AG10803 (cell line): ENCODE measurements around the gene HABP2.

Experiments used
- DNase-seq: peaks from one replicate; pipeline ENCODE4 v3.0.0; 2010; ENCODE audit warnings: low read depth
- H3K4me3 ChIP-seq: 2 replicates; pipeline ENCODE4 v1.5.1; 2011; ENCODE audit warnings: mild to moderate bottlenecking, low read length, control low read depth
- TF ChIP-seq, protein P1 (sequence below): conservative IDR thresholded peaks from 2 replicates; pipeline ENCODE4 v1.5.1; 2011; ENCODE audit warnings: mild to moderate bottlenecking, low read length, control low read depth, inconsistent platforms

HABP2 gene

DNA sequence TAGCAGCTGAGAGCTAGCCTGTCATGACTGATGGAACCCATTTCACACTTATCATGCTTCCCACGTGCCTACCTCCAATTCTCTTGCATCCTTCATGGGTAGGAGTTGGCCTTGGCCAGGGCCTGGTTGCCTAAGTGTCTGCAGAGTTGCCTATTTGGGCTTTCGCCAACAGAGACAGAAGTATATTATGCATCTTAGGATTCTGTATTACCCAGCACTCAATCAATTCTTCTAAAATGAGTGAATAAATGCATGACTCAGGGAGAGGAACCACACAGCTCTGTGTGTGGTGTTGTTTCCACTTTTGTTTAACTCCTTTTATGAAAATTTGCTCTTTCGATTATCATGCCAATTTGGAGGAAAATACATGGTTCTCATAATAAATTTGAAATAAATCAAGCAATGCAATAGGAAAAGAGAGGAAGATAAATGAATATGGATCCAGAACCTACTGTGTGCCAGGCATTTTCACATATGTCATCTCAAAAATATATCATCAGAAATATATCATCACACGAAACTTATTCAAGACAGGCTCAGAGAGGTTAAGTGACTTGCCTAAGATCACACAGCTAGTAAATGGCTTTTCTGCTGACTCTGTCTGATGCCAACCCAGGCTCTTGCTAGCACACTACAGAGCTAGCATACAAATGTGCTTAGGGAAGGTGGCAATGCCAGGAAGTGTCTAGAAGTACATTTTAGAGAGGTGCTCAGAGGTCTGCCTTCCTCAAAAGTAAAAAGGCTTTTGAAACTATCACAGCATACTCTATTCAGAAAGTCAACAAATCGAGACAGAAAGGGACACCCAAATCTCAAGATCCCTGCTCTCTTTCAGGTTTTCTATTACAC is 9.5 kb upstream of the HABP2 start:
- DNase-seq, result no peak
- no peak overlapping the region for H3K4me3 ChIP-seq
- TF ChIP-seq, protein P1, sequence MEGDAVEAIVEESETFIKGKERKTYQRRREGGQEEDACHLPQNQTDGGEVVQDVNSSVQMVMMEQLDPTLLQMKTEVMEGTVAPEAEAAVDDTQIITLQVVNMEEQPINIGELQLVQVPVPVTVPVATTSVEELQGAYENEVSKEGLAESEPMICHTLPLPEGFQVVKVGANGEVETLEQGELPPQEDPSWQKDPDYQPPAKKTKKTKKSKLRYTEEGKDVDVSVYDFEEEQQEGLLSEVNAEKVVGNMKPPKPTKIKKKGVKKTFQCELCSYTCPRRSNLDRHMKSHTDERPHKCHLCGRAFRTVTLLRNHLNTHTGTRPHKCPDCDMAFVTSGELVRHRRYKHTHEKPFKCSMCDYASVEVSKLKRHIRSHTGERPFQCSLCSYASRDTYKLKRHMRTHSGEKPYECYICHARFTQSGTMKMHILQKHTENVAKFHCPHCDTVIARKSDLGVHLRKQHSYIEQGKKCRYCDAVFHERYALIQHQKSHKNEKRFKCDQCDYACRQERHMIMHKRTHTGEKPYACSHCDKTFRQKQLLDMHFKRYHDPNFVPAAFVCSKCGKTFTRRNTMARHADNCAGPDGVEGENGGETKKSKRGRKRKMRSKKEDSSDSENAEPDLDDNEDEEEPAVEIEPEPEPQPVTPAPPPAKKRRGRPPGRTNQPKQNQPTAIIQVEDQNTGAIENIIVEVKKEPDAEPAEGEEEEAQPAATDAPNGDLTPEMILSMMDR, result no peak

DNA sequence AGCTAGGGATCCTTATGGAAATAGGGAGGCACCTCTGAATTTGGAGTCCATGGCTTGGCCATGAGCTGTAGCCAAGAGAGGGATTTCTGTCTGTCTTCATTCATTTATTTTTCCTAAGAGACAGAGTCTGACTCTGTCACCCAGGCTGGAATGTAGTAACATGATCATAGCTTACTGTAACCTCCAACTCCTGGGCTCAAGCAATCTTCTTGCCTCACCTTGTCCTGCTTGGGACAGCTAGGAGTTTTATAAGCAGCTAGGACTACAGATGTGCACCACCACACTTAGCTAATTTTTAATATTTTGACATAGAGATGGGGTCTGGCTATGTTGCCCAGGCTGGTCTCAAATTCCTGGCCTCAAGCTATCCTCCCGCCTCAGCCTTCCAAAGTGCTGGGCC is 8.5 kb upstream of the HABP2 start:
- H3K4me3 ChIP-seq, result no peak overlapping the region
- TF ChIP-seq, protein P1, result no peak
- DNase-seq, result no peak

DNA sequence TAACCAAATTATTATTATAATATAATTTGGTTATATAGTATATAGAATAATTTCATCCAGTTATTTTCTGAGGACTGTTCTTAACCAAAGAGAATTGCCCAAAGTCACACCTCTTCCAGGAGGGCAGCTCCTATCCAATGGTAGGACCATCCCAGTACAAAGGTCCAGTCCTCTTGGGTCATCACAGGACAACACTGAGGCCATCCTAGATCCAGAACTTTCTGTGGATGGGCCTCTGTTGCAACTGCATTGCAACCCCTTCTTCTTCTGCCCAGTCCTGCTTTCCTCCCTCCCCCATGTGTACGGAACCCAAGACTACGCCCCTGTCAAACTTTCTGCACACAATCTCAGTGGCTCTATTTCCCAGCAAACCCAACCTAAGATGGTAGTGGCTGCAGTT is 5.4 kb upstream of the HABP2 start:
- TF ChIP-seq, protein P1, result no peak
- no peak for DNase-seq
- no peak overlapping the region for H3K4me3 ChIP-seq

DNA sequence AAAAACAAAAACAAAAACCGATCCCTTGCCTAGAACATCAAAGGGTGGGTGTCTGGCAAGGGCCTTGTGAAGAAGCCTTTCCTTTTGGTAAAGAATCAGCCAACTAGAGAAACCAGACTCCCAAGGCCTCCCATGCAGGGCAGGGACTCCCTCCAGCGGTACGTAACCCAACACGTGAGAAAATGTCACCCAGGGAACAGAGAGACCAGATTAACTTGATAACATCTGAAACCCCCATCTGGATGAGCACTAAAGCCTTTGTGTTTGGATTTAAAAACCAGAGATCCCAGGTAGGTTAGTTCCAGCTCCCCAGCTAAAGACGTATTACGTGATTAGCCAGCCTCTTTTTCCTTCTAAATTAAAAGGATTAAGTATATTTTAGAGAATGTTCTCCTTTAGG is 3.0 kb upstream of the HABP2 start:
- no peak for DNase-seq
- TF ChIP-seq, protein P1, result no peak
- no peak overlapping the region for H3K4me3 ChIP-seq

DNA sequence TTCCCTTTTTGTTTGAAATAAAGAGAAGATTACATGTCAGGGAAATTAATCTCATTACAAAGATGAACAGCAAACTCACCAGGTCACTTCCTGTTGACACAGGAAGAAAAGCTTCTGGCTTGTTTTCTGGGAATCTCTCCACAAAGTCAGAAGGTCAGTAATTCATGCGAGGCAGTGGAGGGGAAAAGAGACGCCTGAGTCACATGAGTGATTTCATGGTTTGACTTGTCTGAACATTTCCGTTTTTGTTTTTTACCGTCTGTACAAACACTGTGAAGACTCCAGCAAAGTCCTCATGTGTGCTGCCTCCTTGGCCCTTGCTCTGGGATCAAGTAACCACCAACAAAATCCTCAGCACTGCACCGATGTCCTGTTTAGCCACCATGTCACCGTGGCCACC is 2.5 kb upstream of the HABP2 start:
- H3K4me3 ChIP-seq, result no peak overlapping the region
- TF ChIP-seq, protein P1, result no peak
- no peak for DNase-seq

DNA sequence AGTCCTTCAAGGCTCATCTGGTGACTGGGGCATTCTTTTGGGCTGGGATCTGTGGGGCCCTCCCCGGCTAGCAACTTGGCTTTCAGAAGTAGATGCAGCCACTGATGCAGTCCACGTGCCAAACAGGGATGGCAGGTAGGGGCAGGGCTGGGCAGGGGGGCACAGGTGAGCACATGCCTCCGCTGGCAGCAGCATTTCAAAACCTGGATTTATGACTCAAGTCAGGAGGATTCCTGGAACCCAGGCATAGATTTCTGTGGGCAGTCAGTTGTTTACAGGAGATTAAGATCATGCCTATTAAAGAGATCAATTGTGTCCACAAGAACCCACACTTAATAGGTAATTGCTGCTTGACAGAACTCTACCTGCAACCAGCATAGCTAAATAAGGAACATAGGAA is 839 bp upstream of the HABP2 start:
- H3K4me3 ChIP-seq, result no peak overlapping the region
- no peak for DNase-seq
- TF ChIP-seq, protein P1, result no peak

DNA sequence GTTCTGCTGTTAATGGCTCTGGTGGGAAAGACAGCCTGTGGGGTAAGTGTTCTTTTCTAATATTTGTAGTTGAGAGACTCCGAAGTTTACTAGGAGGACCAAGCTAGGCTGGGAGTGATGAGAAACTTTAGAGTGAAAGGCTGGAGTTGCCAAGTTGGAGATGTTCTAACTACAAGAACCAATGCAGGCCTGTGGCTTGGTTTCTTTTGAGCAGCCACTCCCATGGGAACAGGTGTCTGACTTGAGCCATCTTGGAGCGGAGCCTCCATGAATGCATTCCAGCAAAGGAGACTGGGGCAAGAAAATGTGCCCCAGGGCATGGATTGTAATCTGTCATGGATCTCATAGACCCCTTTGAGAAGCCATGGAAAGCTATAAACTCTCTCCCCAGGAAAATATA is 296 bp downstream of the HABP2 start:
- TF ChIP-seq, protein P1, result no peak

More for the DNA sequence above, 296 bp downstream of the HABP2 start:
- H3K4me3 ChIP-seq, result no peak overlapping the region
- DNase-seq, result no peak
